Endothelial cell of umbilical vein (primary cell): ENCODE measurements around the gene TENT5C. TPM values are rescaled to one million over a fixed set of nuclear protein-coding genes. Genes with fewer than 3 reads are reported as not detected.

Source experiments
- BruUV-seq: library from RNA; stranded (reverse); fragments of 400-500 nt; replicated peaks from 2 replicates; lab custom pipeline; 2021; lab: Mats Ljungman, UMichigan
- CTCF ChIA-PET: fragments of 300-600, 350-600 bp; sonication (Branson Sonifier 250); formaldehyde crosslinking; loops from one replicate; lab custom pipeline; 2021; ENCODE audit warnings: antibody characterized with exemption, inconsistent platforms; lab: Charles Lee
- POLR2A ChIA-PET: fragments of 300-600, 350-600 bp; sonication (Branson Sonifier 250); formaldehyde crosslinking; loops from one replicate; lab custom pipeline; 2021; ENCODE audit warnings: antibody characterized with exemption, inconsistent platforms; lab: Charles Lee
- DNase-seq: peaks from one replicate; pipeline ENCODE4 v3.0.0-alpha.2; 2011; ENCODE audit warnings: low read depth, low spot score
- FAIRE-seq: peaks from 2 replicates; lab custom pipeline; 2011; peaks lifted over from hg19 to GRCh38; lab: Jason Lieb, UNC
- H2AFZ ChIP-seq: 2 replicates; pipeline ENCODE4 v1.6.0; 2012; ENCODE audit warnings: low read depth, low read length, control low read depth, inconsistent platforms
- H3K27ac ChIP-seq: 2 replicates; pipeline ENCODE4 v1.5.1; 2011; ENCODE audit warnings: low read depth, mild to moderate bottlenecking, control low read depth, low read length, moderate library complexity; ENCODE audit not compliant: insufficient read depth
- H3K27me3 ChIP-seq, 2 experiments: 2 replicates each; pipeline versions ENCODE4 v1.6.0 to v1.6.1; 2011; ENCODE audit warnings: low read length in 2 of 2, mixed read lengths in 1 of 2; ENCODE audit not compliant: control insufficient read depth in 2 of 2, insufficient read depth in 2 of 2
- H3K36me3 ChIP-seq, 2 experiments: 2 replicates in 1 of 2; 3 replicates in 1 of 2; pipeline ENCODE4 v1.5.1; 2011; ENCODE audit warnings: low read length in 2 of 2, mild to moderate bottlenecking in 1 of 2, moderate library complexity in 1 of 2; ENCODE audit not compliant: control insufficient read depth in 2 of 2, insufficient read depth in 2 of 2; ENCODE audit errors: extremely low read depth in 1 of 2
- H3K4me1 ChIP-seq: 3 replicates; pipeline ENCODE4 v1.5.1; 2011; ENCODE audit warnings: mild to moderate bottlenecking, low read length; ENCODE audit not compliant: control insufficient read depth, insufficient read depth; ENCODE audit errors: extremely low read depth
- H3K4me2 ChIP-seq: 2 replicates; pipeline ENCODE4 v1.6.1; 2011; ENCODE audit warnings: low read length, control low read depth, mixed read lengths; ENCODE audit not compliant: insufficient read depth
- H3K4me3 ChIP-seq, 3 experiments: fragments of 200-600 bp in 1 of 3; sonication (generic), shearing (Covaris generic) in 1 of 3; replicated peaks in 1 of 3; 2 replicates each; pipeline ENCODE4 v1.5.1; 2011 to 2016; ENCODE audit warnings: control low read depth in 3 of 3, low read length in 3 of 3, mild to moderate bottlenecking in 2 of 3, inconsistent platforms in 1 of 3, low read depth in 1 of 3, moderate library complexity in 1 of 3; ENCODE audit not compliant: insufficient read depth in 1 of 3
- H3K79me2 ChIP-seq: 2 replicates; pipeline ENCODE4 v1.6.0; 2012; ENCODE audit warnings: low read length, inconsistent platforms; ENCODE audit not compliant: control insufficient read depth, insufficient read depth
- H3K9ac ChIP-seq: replicated peaks from 2 replicates; pipeline ENCODE3; 2011; ENCODE audit warnings: low read length, control low read depth; ENCODE audit not compliant: insufficient read depth; ENCODE audit errors: extremely low read depth
- H3K9me1 ChIP-seq: replicated peaks from 3 replicates; pipeline ENCODE4 v1.6.0; 2011; ENCODE audit warnings: mild to moderate bottlenecking, low read length; ENCODE audit not compliant: control insufficient read depth, insufficient read depth; ENCODE audit errors: extremely low read depth
- H3K9me3 ChIP-seq: replicated peaks from 2 replicates; pipeline ENCODE4 v1.5.1; 2012; ENCODE audit warnings: low read length, inconsistent platforms; ENCODE audit not compliant: control insufficient read depth, insufficient read depth
- H4K20me1 ChIP-seq: replicated peaks from 2 replicates; pipeline ENCODE3; 2011; ENCODE audit warnings: mild to moderate bottlenecking, low read length; ENCODE audit not compliant: control insufficient read depth, insufficient read depth; ENCODE audit errors: extremely low read depth
- CTCF ChIP-seq, 2 donors: IDR thresholded peaks; 1 replicate in 1 of 2; 2 replicates in 1 of 2; pipeline ENCODE4 v1.5.1; 2011; ENCODE audit warnings: low read length in 2 of 2, mild to moderate bottlenecking in 2 of 2, moderate library complexity in 2 of 2, control low read depth in 1 of 2, inconsistent platforms in 1 of 2, low read depth in 1 of 2; ENCODE audit not compliant: insufficient read depth in 1 of 2; ENCODE audit errors: extremely low read depth in 1 of 2
- EZH2 ChIP-seq: IDR thresholded peaks from 2 replicates; pipeline ENCODE4 v1.6.1; 2012; ENCODE audit warnings: borderline replicate concordance, low read depth, mild to moderate bottlenecking, moderate library complexity, low read length, inconsistent platforms; ENCODE audit not compliant: severe bottlenecking
- FOS ChIP-seq: IDR thresholded peaks from 2 replicates; pipeline ENCODE4 v1.6.1; 2011; ENCODE audit warnings: mild to moderate bottlenecking, low read length, moderate library complexity, borderline replicate concordance; ENCODE audit not compliant: insufficient read depth
- GATA2 ChIP-seq: IDR thresholded peaks from 2 replicates; pipeline ENCODE4 v1.7.0; 2011; ENCODE audit warnings: low read depth, mild to moderate bottlenecking, moderate library complexity, mixed read lengths, low read length; ENCODE audit not compliant: insufficient read length, insufficient read depth
- JUN ChIP-seq: IDR thresholded peaks from 2 replicates; pipeline ENCODE4 v1.6.1; 2011; ENCODE audit warnings: borderline replicate concordance, low read depth; ENCODE audit not compliant: insufficient read length, insufficient read depth
- MAX ChIP-seq: IDR thresholded peaks from 2 replicates; pipeline ENCODE4 v1.6.1; 2011; ENCODE audit not compliant: insufficient read depth, insufficient read length
- MYC ChIP-seq: IDR thresholded peaks from one replicate; pipeline ENCODE4 v1.6.1; 2011; ENCODE audit warnings: mild to moderate bottlenecking, low read depth, low read length
- POLR2A ChIP-seq: IDR thresholded peaks from 2 replicates; pipeline ENCODE4 v1.6.1; 2012; ENCODE audit warnings: low read depth, mild to moderate bottlenecking, control low read depth, low read length
- POLR2AphosphoS5 ChIP-seq: IDR thresholded peaks from 2 replicates; pipeline ENCODE4 v1.6.1; 2012; ENCODE audit warnings: low read depth, mild to moderate bottlenecking, control low read depth, low read length, moderate library complexity; ENCODE audit not compliant: insufficient read depth
- dilution Hi-C: fragments of 300-500 bp; cut with MboI; formaldehyde crosslinking; loops from one replicate; pipeline ENCODE4 v1.15.0; 2019; ENCODE audit warnings: low sequenced_read_pairs; ENCODE audit not compliant: extremely low pct_ligation_motif_present
- intact Hi-C: fragments of 100-400 bp; cut with micrococcal nuclease; formaldehyde crosslinking; loops from one replicate; pipeline ENCODE4 v1.10.0; 2022
- polyA plus RNA-seq, 4 experiments: library from polyadenylated mRNA; depleted of rRNA in 3 of 4; stranded (reverse) in 3 of 4; unstranded in 1 of 4; fragments of >200 nt; gene quantifications; 2 replicates each; pipeline versions ENCODE4 v1.2.1 to v1.2.3, GENCODE V29; 2011 to 2012; ENCODE audit warnings: missing spikeins in 1 of 4
- total RNA-seq: library from RNA; stranded (reverse); gene quantifications from 2 replicates; pipeline ENCODE4 v1.2.3, GENCODE V29; 2021

The TENT5C gene
- total and polyA plus RNA-seq, 2 donors (not counting 3 experiments of a cell fraction or from before 2014, with no cell fraction given), result 0.06 to 0.22 TPM

GRCh38 chr1:117594261-117594990 is 11.4 kb upstream of the TENT5C start:
- no peaks in the 10 kb centered on the region for H3K9me3 ChIP-seq
- FAIRE-seq (no peak), DNase-seq (no peak)
- H3K27ac ChIP-seq, result no peak overlapping the region
- ChIA-PET POLR2A (no interaction called here), CTCF (interaction anchor here (1.0 to 1.2 kb wide), 4 partner anchors 12 to 164 kb away, joined by 3 to 4 read pairs (median 4); partner anchors contain the start of gene TENT5C)
- no peak overlapping the region for H3K4me2 ChIP-seq
- dilution Hi-C loops (no loop called here), intact Hi-C loops (no loop called here)
- BruUV-seq, result no TSS peak
- H3K4me1 ChIP-seq, result no peaks in the 10 kb centered on the region
- H2AFZ ChIP-seq, result no peak overlapping the region
- H4K20me1 ChIP-seq, result no peaks in the 10 kb centered on the region
- no peak overlapping the region for H3K4me3 ChIP-seq
- H3K79me2 ChIP-seq, result no peaks in the 10 kb centered on the region
- H3K9ac ChIP-seq, result no peak overlapping the region
- TF ChIP-seq CTCF (IDR thresholded peaks at IDR 0.05; ENCODE audit: extremely low read depth in 1 of 2, insufficient read depth in 1 of 2, low read depth in 1 of 2, low read length in 2 of 2) (no peak), MAX (no peak), MYC (no peak), POLR2AphosphoS5 (no peak), POLR2A (no peak), EZH2 (no peak), FOS (no peak), JUN (no peak), GATA2 (no peak)
- no peaks in the 10 kb centered on the region for H3K27me3 ChIP-seq
- H3K36me3 ChIP-seq, result no peaks in the 10 kb centered on the region
- no peaks in the 10 kb centered on the region for H3K9me1 ChIP-seq
